Measurements from ENCODE around the gene LRRN4CL.
"Not testable (repeated sequence)": the region's sequence is repeated elsewhere in the genome, so short reads cannot be mapped to it uniquely, and the experiment has no call there.

LRRN4CL gene

GRCh38 chr11:62709247-62710000 lies 20.1 kb upstream of the LRRN4CL start:
- DNase-seq (ENCODE audit: low read depth in 2 of 2), result peak; percentile 90 to 93

DNA sequence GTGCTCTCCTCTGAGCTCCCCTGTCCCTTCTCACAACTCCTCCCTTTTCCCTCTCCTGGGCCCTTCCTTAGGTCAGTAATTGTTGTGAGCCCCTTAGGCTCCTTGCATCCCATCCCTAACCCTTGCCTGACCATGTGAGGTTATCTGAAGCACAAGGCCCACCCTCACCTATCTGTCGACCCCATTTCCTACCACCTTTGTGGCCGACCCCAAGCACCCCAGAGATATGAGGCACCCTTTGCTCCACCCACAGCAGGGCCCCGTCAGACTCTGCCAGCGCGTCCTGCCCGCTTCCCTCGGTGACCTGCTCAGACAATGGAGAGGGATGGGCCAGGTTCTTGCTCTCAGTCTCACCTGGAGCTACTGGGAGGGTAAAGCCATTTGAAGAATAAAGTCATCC lies 19.5 kb upstream of the LRRN4CL start:
- no peak for DNase-seq (ENCODE audit: low read depth in 2 of 2)

DNA sequence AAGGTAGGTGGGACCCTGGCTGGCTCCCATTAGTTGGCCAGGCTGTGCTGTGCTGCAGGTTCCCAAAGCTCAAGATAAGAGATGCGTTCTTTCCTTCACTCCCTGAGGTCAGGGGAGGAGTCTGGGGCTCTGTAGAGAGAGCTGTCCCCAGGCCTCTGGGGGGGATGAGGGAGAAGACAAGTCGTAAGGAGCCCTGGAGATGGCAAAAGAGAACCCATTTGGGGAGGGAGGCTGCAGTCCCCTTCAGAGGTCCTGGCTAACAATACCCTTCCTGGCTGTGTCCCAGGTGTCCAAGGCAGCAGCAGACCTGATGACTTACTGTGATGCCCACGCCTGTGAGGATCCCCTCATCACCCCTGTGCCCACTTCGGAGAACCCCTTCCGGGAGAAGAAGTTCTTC lies 19.1 kb upstream of the LRRN4CL start:
- no peak for DNase-seq (ENCODE audit: low read depth in 2 of 2)

DNA sequence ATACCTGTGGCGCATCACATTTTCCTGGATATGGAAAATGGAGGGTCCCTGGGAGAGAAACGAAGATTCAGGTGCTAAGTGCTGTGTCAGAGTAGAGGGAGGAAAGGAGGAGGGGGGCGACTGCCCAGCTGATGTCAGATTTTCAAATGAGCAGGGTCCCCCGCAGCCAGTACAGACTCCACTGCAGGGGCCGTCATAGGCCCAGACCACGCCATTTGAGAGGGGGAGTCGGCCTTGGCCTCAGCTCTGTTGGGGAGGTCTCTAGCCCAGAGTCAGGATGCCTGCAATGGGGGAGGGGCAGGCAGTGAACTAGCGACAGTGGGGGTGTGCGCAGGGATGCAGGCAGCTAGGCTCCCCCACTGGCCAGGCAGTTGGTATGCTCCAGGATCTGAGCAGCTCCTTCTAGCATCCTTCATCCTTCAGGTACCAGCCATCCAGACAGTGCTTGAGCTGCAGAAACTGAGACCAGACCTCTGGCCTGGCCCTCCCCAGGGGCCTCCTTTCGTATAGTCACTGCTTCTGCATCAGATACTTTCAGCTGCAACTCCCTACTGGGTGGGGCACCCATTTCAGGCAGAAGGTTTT lies 18.0 kb upstream of the LRRN4CL start, which contains the start of the genes BSCL2 and GNG3:
TSS of gene BSCL2 (minus strand) at position 148 of the 585 bp plus-strand sequence. CDS start 229 bp downstream, outside the sequence.
TSS of gene GNG3 (plus strand) at position 400 of the 585 bp plus-strand sequence. CDS start 620 bp downstream, outside the sequence.
- no peak for DNase-seq (ENCODE audit: low read depth in 2 of 2)

- no peak for DNase-seq (ENCODE audit: low read depth in 2 of 2)
Observed at GRCh38 chr11:62706850-62707247, 17.5 kb upstream of the LRRN4CL start.

DNA sequence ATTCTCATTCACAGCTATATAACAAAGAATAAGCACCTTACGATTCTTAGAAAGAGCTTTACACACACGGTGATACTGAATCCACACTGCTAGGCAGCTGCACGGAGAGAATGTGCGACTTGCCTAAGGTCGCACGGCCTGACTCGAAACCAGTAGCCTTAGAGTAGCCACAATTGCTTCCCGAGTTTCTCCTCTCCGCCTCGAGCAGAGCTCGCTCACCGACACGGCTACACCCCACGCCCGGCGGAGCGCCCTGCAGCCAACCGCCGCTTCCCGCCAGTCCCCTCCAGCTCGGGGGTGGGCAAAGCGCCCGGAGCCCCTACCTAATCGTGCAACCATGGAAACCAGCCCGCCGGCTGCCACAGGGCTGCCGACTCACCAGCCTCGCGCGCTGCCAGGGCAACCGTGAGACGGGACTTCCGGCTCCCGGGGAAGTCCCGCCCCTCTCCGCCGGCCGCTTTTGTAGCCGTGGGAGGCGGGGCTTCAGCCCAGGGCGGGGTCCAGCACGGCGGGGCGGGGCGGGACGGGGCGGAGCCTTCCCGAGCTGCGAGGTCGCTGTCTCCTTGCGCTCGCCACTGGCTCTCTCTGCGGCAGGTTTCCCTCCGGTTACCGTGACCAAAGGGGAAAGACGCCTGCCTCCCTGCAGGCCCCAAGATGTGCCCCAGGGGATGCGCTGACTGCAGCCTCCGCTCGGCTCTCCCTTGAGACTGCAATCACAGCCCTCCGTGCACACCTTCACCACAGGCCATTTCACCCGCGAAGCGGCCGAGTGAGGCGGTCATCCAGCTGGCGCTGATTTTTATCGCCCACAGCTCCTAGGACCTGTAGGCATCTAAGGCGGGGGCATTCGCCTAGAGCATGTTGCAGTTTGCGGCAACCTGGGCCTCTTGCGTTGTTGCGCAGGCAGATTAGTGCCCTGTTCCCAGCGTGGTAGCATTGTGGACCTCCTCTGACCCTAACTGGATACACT lies 16.8 kb upstream of the LRRN4CL start:
- peak; percentile 90 to 92 for DNase-seq (ENCODE audit: low read depth in 2 of 2)

- no peak for DNase-seq (ENCODE audit: low read depth in 2 of 2)
Observed at GRCh38 chr11:62705413-62705812, 16.1 kb upstream of the LRRN4CL start.

DNA sequence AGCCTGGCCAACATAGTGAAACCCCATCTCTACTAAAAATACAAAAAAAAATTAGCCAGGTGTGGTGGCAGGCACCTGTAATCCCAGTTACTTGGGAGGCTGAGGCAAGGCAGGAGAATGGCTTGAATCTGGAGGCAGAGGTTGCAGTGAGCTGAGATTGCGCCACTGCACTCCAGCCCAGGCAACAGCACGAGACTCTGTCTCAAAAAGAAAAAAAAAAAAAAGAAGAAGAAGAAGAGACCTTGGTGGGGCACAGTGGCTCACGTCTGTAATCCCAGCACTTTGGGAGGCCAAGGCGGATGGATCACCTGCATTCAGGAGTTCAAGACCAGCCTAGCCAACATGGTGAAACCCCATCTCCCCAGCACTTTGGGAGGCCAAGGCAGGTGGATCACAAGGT lies 14.6 kb upstream of the LRRN4CL start:
- not testable (repeated sequence) for DNase-seq (ENCODE audit: low read depth in 2 of 2)

DNA sequence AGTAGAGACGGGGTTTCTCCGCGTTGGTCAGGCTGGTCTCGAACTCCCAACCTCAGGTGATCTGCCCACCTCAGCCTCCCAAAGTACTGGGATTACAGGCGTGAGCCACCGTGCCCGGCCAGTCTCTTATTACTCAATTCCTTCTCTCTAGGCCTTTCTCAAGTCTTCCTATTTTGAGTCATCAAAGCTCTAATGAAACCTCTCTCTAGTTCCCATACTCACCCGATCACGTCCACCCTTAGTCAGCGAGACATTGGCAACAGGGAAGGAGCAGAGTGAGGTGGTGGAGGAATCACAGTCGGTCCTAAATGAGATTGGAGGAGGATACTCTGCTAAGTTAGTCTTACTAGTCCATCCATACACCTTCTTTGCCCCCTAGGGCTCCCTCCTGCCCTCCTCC lies 12.9 kb upstream of the LRRN4CL start:
- DNase-seq (ENCODE audit: low read depth in 2 of 2), result no peak

GRCh38 chr11:62694455-62695167 lies 5.3 kb upstream of the LRRN4CL start:
- DNase-seq (ENCODE audit: low read depth in 2 of 2), result peak; percentile 60 to 64

DNA sequence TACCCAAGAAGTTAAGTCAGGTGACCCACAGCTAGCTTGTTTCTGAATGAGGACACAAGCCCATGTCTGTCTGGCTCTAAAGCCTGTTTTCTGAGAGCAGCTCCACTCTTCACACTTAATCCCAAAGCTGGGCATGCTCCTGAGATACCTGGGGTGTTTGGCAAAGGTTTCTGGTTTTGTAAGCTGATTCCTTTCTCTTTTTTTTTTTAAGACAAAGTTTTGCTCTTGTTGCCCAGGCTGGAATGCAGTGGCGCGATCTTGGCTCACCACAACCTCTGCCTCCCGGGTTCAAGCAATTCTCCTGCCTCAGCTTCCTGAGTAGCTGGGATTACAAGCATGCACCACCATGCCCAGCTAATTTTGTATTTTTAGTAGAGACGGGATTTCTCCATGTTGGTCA lies 4.3 kb upstream of the LRRN4CL start:
- DNase-seq (ENCODE audit: low read depth in 2 of 2), result not testable (repeated sequence)

DNA sequence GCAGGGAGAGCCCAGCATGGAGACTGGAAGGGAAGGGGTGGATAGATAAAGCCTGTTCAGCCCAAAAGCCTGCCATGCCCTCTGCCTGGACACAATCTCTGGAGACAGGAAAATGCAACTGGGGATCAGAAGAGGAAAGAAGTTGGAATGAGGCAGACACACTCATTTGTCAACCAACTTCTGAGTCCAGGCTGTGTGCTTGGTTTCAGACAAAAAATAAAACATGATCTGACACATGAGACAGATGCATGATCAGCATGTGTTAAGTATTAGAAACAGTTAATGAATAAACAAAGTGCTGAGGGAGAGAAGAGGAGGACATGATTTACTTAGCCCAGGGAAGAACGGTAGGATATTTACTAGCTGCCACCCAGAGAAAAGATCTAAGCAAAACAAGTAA lies 839 bp downstream of the LRRN4CL start:
- DNase-seq (ENCODE audit: low read depth in 2 of 2), result no peak

DNA sequence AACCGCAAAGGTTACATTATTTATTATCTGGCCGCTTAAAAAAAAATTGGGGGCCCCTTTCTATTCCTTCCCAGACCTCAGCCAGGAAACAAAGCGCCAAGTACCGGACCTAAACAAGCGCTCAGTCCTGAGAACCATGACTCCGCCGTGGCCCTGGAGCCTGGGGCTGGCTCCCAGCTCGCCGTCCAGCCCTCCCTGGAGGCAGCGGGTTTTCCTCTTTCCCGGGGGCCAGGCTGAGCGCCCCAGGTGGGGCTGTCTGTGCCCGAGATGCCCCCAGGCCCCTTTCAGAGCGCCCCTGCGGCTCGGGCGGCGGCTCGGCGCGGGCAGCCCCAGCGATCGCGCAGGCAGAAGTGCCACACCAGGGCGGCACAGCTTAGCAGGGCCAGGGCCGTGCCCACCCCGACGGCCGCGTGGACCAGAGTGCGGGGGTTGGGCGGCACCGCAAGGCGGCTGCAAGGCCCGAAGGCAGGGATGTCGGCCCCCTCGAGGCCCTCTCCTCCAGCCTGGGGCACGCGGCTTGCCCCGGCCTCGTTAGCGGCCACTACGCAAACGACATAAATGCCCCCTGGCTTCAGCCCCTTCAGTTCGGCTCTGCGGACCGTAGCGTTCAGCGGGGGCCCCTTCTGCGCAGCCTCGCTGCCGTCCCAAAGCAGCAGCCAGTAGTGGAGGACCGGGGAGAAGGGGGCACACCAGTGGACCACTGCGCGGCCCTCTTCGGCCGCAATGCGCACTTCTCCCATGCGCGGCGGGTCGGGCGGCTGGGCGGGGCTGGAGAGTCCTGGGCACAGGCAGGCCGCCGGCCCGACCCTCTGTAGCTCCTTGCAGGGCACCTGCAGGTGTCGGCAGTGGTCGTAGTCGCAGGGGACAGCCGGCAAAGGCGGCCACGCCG lies 1.6 kb downstream of the LRRN4CL start:
- no peak for DNase-seq (ENCODE audit: low read depth in 2 of 2)

DNA sequence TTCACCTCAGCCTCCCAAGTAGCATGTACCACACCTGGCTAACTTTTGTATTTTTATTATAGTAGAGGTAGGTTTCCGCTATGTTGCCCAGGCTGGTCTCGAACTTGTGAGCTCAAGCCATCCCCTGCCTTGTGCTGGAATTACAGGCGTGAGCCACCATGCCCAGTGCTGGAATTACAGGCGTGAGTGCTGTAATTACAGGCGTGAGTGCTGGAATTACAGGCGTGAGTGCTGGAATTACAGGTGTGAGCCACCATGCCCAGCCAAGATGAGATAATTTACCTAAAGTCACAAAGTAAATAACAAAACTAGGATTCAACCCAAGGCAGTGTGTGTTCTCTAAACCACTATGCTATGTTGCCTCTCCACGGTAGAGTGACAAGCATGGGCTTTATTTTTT lies 6.8 kb downstream of the LRRN4CL start:
- no peak for DNase-seq (ENCODE audit: low read depth in 2 of 2)

DNA sequence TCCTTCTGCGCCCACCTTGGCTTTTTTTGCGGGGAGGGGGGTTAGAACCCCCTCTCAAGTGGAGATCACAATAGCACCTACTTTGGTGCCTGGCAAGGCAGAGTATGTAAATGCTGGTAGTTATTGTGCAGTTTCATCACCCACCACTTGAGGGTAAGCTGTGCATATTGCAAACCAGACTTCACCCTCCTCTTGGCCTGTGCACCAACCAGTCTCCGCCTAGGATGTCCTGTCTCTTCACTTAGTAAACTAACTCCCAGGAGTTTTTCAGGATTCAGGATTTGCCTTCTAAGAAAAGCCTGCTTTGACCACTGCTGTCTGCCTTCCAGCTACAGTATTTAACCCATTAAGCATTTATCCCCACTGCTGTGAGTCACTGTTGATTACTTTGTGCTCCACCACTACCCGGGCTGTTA lies 8.5 kb downstream of the LRRN4CL start:
- no peak for DNase-seq (ENCODE audit: low read depth in 2 of 2)

GRCh38 chr11:62678770-62679696 lies 10.3 kb downstream of the LRRN4CL start, which contains the start of gene UBXN1:
Gene UBXN1 (minus strand): TSS chr11:62679073. CDS start chr11:62678923, 150 bp downstream.
- peak; percentile 62 to 66 for DNase-seq (ENCODE audit: low read depth in 2 of 2)

DNA sequence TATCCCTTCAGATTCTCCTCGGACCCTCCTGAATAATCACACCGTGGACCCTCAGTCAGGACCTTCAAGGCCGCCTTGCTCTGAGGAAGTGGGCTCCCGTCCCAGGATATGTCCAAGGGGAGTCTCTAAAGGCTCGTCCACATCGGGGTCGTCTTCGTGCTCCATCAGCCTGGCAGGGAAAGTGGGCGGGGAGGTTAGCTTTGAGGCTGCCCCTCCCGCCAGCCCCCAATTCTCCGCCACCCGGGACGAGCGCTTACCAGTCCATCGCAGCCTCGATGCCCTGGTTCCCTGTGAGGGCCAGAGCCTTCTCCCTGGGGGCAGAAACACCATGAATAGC lies 10.9 kb downstream of the LRRN4CL start:
- DNase-seq (ENCODE audit: low read depth in 2 of 2), result no peak

GRCh38 chr11:62677714-62678113 lies 11.6 kb downstream of the LRRN4CL start:
- no peak for DNase-seq (ENCODE audit: low read depth in 2 of 2)

- DNase-seq (ENCODE audit: low read depth in 2 of 2), result no peak
Observed at GRCh38 chr11:62677156-62677555, 12.2 kb downstream of the LRRN4CL start.

Data from stimulated activated CD8-positive, alpha-beta memory T cell treated with anti-CD3 and anti-CD28 coated beads, Interleukin-2, amount 100 ng/mL, for 1 hour (primary cell).